Neuronal stem cell (in vitro differentiated cells): ENCODE results near the gene MAGEA10.

Experiments
- DNase-seq: peaks from one replicate; pipeline ENCODE4 v3.0.0-alpha.2; 2013; ENCODE audit warnings: low spot score
- H2AFZ ChIP-seq: one replicate; pipeline ENCODE4 v1.6.1; 2013; ENCODE audit warnings: mild to moderate bottlenecking, low read length, inconsistent platforms
- H2AK5ac ChIP-seq: 2 replicates; pipeline ENCODE4 v1.6.1; 2013; ENCODE audit warnings: low read depth, mild to moderate bottlenecking, inconsistent platforms, low read length, moderate library complexity, mixed read lengths
- H2BK120ac ChIP-seq: 2 replicates; pipeline ENCODE4 v1.6.1; 2013; ENCODE audit warnings: low read depth, mild to moderate bottlenecking, inconsistent platforms, low read length, moderate library complexity, mixed read lengths
- H2BK12ac ChIP-seq: one replicate; pipeline ENCODE4 v1.6.1; 2013; ENCODE audit warnings: low read length, inconsistent platforms
- H2BK15ac ChIP-seq: 2 replicates; pipeline ENCODE4 v1.6.1; 2013; ENCODE audit warnings: mild to moderate bottlenecking, low read length, inconsistent platforms, mixed read lengths
- H2BK5ac ChIP-seq: one replicate; pipeline ENCODE4 v1.6.1; 2013; ENCODE audit warnings: inconsistent platforms, mild to moderate bottlenecking, low read length, moderate library complexity
- H3K14ac ChIP-seq: one replicate; pipeline ENCODE4 v1.6.1; 2013; ENCODE audit warnings: low read length, inconsistent platforms
- H3K18ac ChIP-seq: 2 replicates; pipeline ENCODE4 v1.6.1; 2013; ENCODE audit warnings: low read length, inconsistent platforms
- H3K23ac ChIP-seq: 2 replicates; pipeline ENCODE4 v1.6.1; 2013; ENCODE audit warnings: low read depth, mild to moderate bottlenecking, mixed read lengths, low read length, inconsistent platforms; ENCODE audit not compliant: poor library complexity
- H3K27ac ChIP-seq: replicated peaks from 3 replicates; pipeline ENCODE4 v1.5.1; 2013; ENCODE audit warnings: low read length, inconsistent platforms
- H3K27me3 ChIP-seq, 3 experiments: 2 replicates each; pipeline ENCODE4 v1.6.1; 2013; ENCODE audit warnings: low read length in 3 of 3, mild to moderate bottlenecking in 2 of 3, inconsistent platforms in 1 of 3, low read depth in 1 of 3, mixed read lengths in 1 of 3, moderate library complexity in 1 of 3; ENCODE audit not compliant: control insufficient read depth in 3 of 3, insufficient read depth in 3 of 3
- H3K36me3 ChIP-seq, 2 donors: replicated peaks in 1 of 2; 2 replicates each; pipeline ENCODE4 v1.6.1; 2013; ENCODE audit warnings: low read length in 2 of 2; ENCODE audit not compliant: control insufficient read depth in 2 of 2, insufficient read depth in 2 of 2
- H3K4ac ChIP-seq: 2 replicates; pipeline ENCODE4 v1.6.1; 2013; ENCODE audit warnings: inconsistent platforms, mild to moderate bottlenecking, low read length, moderate library complexity
- H3K4me1 ChIP-seq, 2 donors: 1 replicate in 1 of 2; 2 replicates in 1 of 2; pipeline ENCODE4 v1.6.1; 2013; ENCODE audit warnings: low read length in 2 of 2, low read depth in 1 of 2; ENCODE audit not compliant: control insufficient read depth in 2 of 2, insufficient read depth in 1 of 2
- H3K4me2 ChIP-seq: one replicate; pipeline ENCODE4 v1.6.1; 2013; ENCODE audit warnings: mild to moderate bottlenecking, low read length, inconsistent platforms; ENCODE audit not compliant: insufficient read depth, poor library complexity, severe bottlenecking
- H3K4me3 ChIP-seq, 2 donors: 2 replicates each; pipeline ENCODE4 v1.5.1; 2013; ENCODE audit warnings: low read length in 2 of 2, mild to moderate bottlenecking in 2 of 2, inconsistent platforms in 1 of 2, moderate library complexity in 1 of 2
- H3K79me1 ChIP-seq: one replicate; pipeline ENCODE4 v1.6.1; 2013; ENCODE audit warnings: low read depth, mild to moderate bottlenecking, inconsistent platforms, low read length, moderate library complexity
- H3K9ac ChIP-seq: one replicate; pipeline ENCODE4 v1.6.1; 2013; ENCODE audit warnings: mild to moderate bottlenecking, low read depth, low read length, inconsistent platforms; ENCODE audit not compliant: poor library complexity
- H3K9me3 ChIP-seq, 2 donors: replicated peaks in 1 of 2; 2 replicates each; pipeline versions ENCODE3 to v1.6.1; 2013; ENCODE audit warnings: low read length in 2 of 2, mild to moderate bottlenecking in 2 of 2, inconsistent platforms in 1 of 2, low read depth in 1 of 2, mixed read lengths in 1 of 2, moderate library complexity in 1 of 2; ENCODE audit not compliant: control insufficient read depth in 2 of 2, insufficient read depth in 1 of 2
- H4K8ac ChIP-seq: one replicate; pipeline ENCODE4 v1.6.1; 2013; ENCODE audit warnings: low read depth, mild to moderate bottlenecking, inconsistent platforms, low read length, moderate library complexity
- H4K91ac ChIP-seq: one replicate; pipeline ENCODE4 v1.6.1; 2013; ENCODE audit warnings: low read length, low read depth, mild to moderate bottlenecking, inconsistent platforms; ENCODE audit not compliant: poor library complexity
- WGBS, 2 donors: extraction: QIAGEN DNeasy Blood & Tissue Kit; methylation state at CpG; one replicate each; pipeline ENCODE4 v1.1.7; 2013; ENCODE audit warnings: missing lambda C conversion rate in 2 of 2, mixed read lengths in 1 of 2; ENCODE audit not compliant: insufficient read length in 2 of 2, insufficient replicate concordance in 1 of 2; ENCODE audit errors: extremely low coverage in 2 of 2; 5-methylcytosine and 5-hydroxymethylcytosine counted together

Gene MAGEA10

DNA sequence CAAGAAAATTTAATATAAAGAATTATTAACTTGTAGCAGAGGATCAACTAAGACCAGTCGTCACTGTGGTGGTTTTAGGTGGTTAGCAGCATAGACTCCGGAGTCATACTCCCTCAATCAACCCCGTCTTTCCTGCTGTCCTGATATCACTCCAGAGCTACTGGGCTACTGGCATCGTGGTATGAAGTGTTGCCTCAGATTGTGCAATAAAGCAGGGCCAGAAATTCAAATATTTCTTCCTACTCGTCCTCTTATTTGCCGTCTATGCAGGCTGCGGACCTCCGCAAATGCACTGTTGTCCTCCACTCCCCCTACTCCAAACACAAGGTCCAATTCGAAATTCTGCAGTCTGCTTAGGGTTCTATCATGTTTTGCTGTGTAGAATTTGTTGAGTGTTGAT, 1.2 kb upstream of the MAGEA10 start:
- H2BK120ac ChIP-seq, result no peak overlapping the region
- no peak overlapping the region for H3K4me2 ChIP-seq
- H2AK5ac ChIP-seq, result no peak overlapping the region
- no peak overlapping the region for H2BK5ac ChIP-seq
- H3K27ac ChIP-seq, result no peak overlapping the region
- H2BK15ac ChIP-seq, result no peak overlapping the region
- no peak overlapping the region for H4K91ac ChIP-seq
- H3K9ac ChIP-seq, result no peak overlapping the region
- no peak overlapping the region for H2BK12ac ChIP-seq
- no peaks in the 10 kb centered on the region for H3K36me3 ChIP-seq
- H3K27me3 ChIP-seq, result no peaks in the 10 kb centered on the region
- WGBS, 2 donors, result no CpG with 5 or more reads among the region's 9 CpGs
- no peaks in the 10 kb centered on the region for H3K79me1 ChIP-seq
- H2AFZ ChIP-seq, result no peak overlapping the region
- no peaks in the 10 kb centered on the region for H3K9me3 ChIP-seq
- no peak overlapping the region for H3K4ac ChIP-seq
- no peak overlapping the region for H3K4me3 ChIP-seq
- no peak overlapping the region for H3K14ac ChIP-seq
- DNase-seq, result no peak
- no peak overlapping the region for H3K18ac ChIP-seq
- H3K4me1 ChIP-seq, result no peaks in the 10 kb centered on the region
- no peak overlapping the region for H4K8ac ChIP-seq
- H3K23ac ChIP-seq, result no peak overlapping the region

GRCh38 chrX:152137771-152138387, 498 bp downstream of the MAGEA10 start:
- Histone ChIP-seq H3K23ac (no peak overlapping the region), H2AFZ (no peak overlapping the region), H2AK5ac (no peak overlapping the region), H3K4me3 (no peak overlapping the region), H3K9me3 (no peaks in the 10 kb centered on the region), H3K4me2 (no peak overlapping the region), H4K91ac (no peak overlapping the region), H3K79me1 (no peaks in the 10 kb centered on the region), H2BK15ac (no peak overlapping the region), H3K9ac (no peak overlapping the region), H3K14ac (no peak overlapping the region), H2BK120ac (no peak overlapping the region), H2BK5ac (no peak overlapping the region), H3K27ac (no peak overlapping the region), H3K27me3 (no peaks in the 10 kb centered on the region), H4K8ac (no peak overlapping the region), H2BK12ac (no peak overlapping the region), H3K18ac (no peak overlapping the region), H3K4ac (no peak overlapping the region), H3K4me1 (no peaks in the 10 kb centered on the region), H3K36me3 (no peaks in the 10 kb centered on the region)
- WGBS, 2 donors, result no CpG with 5 or more reads among the region's 26 CpGs
- DNase-seq, result no peak

GRCh38 chrX:152136312-152136711, 2.1 kb downstream of the MAGEA10 start:
- Histone ChIP-seq H4K91ac (no peak overlapping the region), H2BK12ac (no peak overlapping the region), H3K18ac (no peak overlapping the region), H2AFZ (no peak overlapping the region), H3K4me1 (no peaks in the 10 kb centered on the region), H3K9me3 (no peaks in the 10 kb centered on the region), H3K4me3 (no peak overlapping the region), H3K23ac (no peak overlapping the region), H3K79me1 (no peaks in the 10 kb centered on the region), H3K36me3 (no peaks in the 10 kb centered on the region), H3K14ac (no peak overlapping the region), H2BK5ac (no peak overlapping the region), H2BK15ac (no peak overlapping the region), H3K9ac (no peak overlapping the region), H3K27ac (no peak overlapping the region), H2AK5ac (no peak overlapping the region), H3K27me3 (peaks cover 0 to 4% (median 0%) of the 10 kb centered on the region in 3 experiments), H3K4me2 (no peak overlapping the region), H2BK120ac (no peak overlapping the region), H3K4ac (no peak overlapping the region), H4K8ac (no peak overlapping the region)
- DNase-seq, result no peak
- no CpG with 5 or more reads among the region's 4 CpGs for WGBS, 2 donors

GRCh38 chrX:152131525-152131924, 6.9 kb downstream of the MAGEA10 start:
- no peak overlapping the region for H3K9ac ChIP-seq
- H4K91ac ChIP-seq, result no peak overlapping the region
- H4K8ac ChIP-seq, result no peak overlapping the region
- no peak overlapping the region for H2BK15ac ChIP-seq
- no peak overlapping the region for H3K23ac ChIP-seq
- no peak overlapping the region for H2BK12ac ChIP-seq
- no peak overlapping the region for H3K18ac ChIP-seq
- H3K27ac ChIP-seq, result no peak overlapping the region
- H2AFZ ChIP-seq, result no peak overlapping the region
- no peak overlapping the region for H2BK120ac ChIP-seq
- H3K4ac ChIP-seq, result no peak overlapping the region
- DNase-seq, result no peak
- no peaks in the 10 kb centered on the region for H3K36me3 ChIP-seq
- no peak overlapping the region for H3K14ac ChIP-seq
- WGBS, 2 donors, result no CpG with 5 or more reads among the region's 1 CpG
- H2AK5ac ChIP-seq, result no peak overlapping the region
- H3K4me2 ChIP-seq, result no peak overlapping the region
- H3K9me3 ChIP-seq, result no peaks in the 10 kb centered on the region
- H3K4me1 ChIP-seq, result no peaks in the 10 kb centered on the region
- H3K27me3 ChIP-seq, result peaks cover 0 to 4% (median 0%) of the 10 kb centered on the region in 3 experiments
- no peak overlapping the region for H3K4me3 ChIP-seq
- no peak overlapping the region for H2BK5ac ChIP-seq
- H3K79me1 ChIP-seq, result no peaks in the 10 kb centered on the region
